ENCODE results near the gene SPECC1. TPM values are rescaled to one million over a fixed set of nuclear protein-coding genes. Genes with fewer than 3 reads are reported as not detected.

The SPECC1 gene, protein sequence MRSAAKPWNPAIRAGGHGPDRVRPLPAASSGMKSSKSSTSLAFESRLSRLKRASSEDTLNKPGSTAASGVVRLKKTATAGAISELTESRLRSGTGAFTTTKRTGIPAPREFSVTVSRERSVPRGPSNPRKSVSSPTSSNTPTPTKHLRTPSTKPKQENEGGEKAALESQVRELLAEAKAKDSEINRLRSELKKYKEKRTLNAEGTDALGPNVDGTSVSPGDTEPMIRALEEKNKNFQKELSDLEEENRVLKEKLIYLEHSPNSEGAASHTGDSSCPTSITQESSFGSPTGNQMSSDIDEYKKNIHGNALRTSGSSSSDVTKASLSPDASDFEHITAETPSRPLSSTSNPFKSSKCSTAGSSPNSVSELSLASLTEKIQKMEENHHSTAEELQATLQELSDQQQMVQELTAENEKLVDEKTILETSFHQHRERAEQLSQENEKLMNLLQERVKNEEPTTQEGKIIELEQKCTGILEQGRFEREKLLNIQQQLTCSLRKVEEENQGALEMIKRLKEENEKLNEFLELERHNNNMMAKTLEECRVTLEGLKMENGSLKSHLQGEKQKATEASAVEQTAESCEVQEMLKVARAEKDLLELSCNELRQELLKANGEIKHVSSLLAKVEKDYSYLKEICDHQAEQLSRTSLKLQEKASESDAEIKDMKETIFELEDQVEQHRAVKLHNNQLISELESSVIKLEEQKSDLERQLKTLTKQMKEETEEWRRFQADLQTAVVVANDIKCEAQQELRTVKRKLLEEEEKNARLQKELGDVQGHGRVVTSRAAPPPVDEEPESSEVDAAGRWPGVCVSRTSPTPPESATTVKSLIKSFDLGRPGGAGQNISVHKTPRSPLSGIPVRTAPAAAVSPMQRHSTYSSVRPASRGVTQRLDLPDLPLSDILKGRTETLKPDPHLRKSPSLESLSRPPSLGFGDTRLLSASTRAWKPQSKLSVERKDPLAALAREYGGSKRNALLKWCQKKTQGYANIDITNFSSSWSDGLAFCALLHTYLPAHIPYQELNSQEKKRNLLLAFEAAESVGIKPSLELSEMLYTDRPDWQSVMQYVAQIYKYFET
- 13.1 and 21.2 TPM in 2 replicates for total RNA-seq

GRCh38 chr17:20009302-20010098 lies at the start of gene SPECC1:
Gene SPECC1 (plus strand): TSS chr17:20009359. CDS start chr17:20096652, 87,293 bp downstream.

DNA sequence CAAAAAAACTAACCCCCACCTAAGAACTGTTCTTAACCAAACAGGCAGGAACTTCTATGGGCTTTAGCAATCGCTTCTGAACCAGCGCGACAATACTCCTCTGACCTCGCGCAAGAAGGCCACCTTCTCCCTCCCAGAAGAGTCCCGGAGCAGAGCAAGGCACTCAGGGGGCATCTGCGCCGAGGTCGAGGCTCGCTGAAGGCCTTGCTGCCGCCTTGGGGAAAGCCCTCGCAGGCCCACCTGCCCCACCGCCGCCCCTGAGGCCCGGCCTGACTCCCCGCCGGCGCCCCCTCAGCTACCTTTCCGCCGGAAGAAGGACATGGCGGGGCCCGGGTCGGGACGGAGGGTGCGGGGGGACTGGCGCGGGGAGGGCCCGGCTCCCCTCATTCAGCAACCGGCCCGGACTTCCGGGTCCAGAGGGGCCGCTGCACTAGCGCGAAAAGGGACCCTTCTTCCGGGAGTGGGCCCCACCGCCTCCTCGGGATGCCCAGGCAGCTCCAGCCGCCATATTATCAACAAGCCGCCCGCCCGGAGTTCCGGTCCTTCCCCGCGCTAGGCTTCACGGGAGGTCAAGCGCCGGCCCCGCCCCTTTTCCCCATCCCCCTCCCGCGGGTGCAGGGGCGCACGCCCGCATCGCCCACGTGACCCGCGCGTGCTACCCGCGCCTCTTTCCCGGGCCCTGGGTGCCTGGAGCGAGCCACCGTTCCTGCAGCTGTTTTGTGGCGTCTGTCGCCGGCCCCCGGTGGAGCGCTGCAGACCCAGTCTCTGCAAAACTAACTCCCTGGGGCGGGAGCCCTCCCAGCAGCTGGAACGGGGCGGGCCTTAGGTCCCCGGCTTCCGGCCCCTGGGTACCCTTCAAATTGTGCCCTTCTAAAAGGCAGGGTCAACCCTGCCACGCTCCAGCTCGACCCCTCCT lies 31.6 kb upstream of the SPECC1 start, which contains the start of gene AKAP10:
Gene AKAP10, minus strand, starts transcription at position 536 of the 916 bp plus-strand sequence. Its CDS starts 149 bp downstream, at position 387.

Other genes with a start within 250 kb of the SPECC1 start
- 14.1 and 19.1 TPM in 2 replicates for gene ULK2, start 141.4 kb upstream of the SPECC1 start, total RNA-seq
- 21.0 and 26.7 TPM in 2 replicates for gene AKAP10, start 31.5 kb upstream of the SPECC1 start, total RNA-seq

Measured in uterine smooth muscle cell (primary cell).